ENCODE data around the gene PCSK6.

PCSK6 gene

DNA sequence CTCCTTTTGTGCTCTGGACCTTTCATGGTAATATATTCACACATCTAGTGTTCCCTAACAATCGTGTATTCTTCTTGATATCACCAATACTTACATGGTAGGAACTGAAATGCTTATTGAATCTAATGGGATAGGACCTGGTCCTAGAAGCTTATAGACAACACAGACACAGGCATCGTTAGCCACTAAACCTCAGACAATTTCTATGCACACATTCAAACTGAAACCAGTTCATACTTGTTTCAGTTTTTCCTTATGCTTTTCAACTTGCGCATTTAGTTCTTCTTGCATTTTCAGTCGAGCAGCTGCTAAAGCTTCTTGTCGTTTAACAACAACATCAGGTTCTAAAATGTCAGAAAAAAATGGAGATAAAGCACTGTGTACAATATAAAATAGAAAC, 214.5 kb downstream of the PCSK6 start:
- DNase-seq (ENCODE audit: low spot score), result no peak

DNA sequence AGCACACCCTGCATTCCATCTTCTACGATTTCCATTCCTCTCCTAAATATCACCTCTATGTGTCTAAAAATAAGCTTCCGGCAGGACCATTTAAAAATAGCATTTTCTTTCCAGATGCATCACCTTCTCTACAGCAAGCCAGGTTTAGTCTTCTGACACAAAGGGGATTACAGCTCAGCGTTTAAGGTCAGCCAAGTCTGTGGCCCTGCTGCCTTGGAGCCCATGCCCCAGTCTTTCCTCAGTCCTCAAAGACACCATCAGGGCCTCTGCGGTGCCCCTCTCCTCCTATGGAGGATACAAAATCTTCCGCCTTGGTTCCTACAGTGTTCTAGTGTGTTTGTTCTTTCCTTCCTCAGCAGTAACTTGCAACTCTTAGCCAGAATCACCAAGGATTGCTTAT, 216.0 kb downstream of the PCSK6 start:
- DNase-seq (ENCODE audit: low spot score), result no peak

DNA sequence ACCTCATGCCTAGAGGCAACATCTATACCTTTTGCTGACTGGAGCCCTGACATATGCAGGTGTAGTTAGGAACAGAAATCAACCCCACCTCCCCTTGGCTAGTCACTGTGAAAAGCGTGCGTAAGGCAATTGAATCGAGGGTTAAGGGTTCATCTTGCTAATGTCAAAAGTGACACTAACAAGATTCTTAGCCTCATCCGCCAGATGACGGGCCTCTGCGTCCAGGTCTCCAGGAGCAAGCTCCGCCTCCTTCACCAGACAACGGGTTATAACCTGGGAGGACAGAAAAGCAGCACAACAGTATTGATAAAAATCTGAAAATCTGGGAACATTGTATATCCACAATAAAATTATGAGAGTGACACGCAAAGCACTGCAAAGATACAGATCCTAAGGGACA, 216.9 kb downstream of the PCSK6 start:
- DNase-seq (ENCODE audit: low spot score), result no peak

DNA sequence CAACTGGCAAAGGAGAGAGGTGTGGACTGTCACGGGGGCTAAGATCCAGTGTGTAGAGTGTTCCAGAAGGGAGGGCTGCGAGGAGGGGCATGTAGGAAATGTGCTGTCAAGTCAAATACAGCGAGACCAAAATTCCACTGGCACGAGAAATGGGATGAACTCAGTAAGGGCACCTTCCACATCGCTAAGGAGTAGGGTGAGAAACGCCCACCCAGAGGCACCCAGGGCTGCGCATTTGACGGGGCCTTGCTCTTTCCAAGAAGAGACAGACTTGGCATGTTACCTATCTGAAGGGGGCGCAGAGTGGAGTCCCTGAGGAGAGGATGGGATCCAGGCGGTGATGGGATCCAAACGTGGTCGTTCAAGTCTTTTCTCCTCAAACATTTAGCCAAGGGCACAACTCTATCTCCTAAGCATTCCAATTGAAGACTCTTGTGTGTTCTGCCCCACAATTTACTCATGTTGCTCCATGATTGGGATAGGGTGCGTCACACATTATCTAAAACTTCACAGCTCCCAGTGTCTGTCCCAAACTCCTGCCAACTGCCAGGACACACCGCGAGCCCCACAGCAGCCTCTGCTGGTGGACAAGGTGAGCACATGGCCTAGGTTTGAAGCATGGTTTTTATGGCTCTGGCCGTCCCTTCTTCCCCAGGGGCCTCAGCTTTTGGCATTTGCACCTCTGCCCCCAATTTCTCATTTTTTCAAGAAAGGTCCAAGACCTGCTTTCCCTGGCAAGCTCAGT, 219.9 kb downstream of the PCSK6 start:
- DNase-seq (ENCODE audit: low spot score), result no peak

DNA sequence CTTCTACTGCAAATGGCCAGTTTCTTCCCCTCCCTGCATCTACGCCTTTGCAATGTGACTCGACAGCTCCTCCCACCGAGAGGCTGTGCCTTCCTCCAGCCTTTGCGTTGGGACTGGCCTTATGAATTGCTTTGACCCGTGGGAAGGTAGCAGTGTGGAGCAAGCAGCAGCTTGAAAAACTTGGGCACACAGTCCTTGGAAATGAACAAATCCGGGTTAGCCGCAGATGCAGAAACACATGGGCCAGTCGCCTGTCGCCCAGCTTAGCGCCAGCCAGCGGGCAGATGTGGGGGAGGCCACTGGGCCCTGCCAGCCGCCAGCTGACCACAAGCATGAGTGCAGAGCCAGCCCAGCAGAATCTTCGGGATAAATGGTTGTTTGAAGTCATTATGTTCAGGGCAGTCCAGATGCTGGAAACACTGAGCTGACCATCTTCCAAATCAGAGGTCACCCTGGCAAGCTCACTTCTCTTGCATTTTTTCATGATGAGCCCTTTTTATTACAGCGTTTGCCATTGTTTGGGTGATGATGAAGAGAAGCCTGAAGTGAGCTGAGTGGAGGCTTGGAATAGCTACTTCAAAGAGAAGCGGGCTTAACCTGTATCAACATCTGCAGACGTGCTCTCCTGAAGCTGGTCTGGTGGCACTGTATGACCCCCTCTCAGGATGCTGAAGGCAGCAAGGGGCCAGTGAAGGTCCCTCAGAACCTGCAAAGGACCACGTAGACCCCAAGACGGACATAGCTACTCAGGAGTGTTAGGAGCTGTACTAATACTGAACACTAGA, 222.0 kb downstream of the PCSK6 start:
- peak; percentile 62 for DNase-seq (ENCODE audit: low spot score)

DNA sequence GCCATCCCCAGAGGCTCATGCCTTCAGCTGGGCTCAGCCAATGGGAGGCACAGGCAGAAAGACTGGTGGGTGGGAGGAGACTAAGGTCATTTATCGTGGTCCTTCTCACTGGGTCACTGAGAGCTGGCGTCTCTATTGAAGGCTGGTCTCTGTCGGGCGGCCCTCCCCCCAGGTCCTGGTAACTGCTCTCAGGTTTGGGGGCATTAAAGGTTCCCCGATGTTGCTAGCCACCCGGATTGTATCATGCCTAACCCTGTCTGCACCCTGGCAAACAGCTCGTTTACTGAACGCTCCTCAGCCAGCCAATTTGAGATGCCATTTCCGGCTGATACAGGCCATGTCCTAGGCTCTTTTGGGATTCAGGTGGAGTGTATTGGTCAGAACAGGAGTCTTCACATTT, 222.7 kb downstream of the PCSK6 start:
- no peak for DNase-seq (ENCODE audit: low spot score)

DNA sequence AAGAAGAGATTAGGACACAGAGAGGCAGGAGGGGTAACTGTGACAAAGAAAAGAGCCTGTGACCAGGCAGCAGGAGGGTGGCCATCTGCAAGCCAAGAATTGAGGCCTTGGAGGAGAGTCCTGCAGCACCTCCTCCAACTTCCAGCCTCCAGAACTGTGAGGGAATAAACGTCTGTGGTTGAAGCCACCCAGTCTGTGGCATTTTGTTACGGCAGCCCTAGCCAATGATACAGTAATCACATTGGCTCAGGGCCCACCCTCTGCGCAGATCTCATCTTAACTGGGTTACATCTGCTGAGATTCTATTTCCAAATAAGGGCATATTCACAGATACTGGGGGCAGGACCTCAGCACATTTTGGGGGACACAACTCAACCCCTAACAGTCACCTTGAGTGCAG, 223.5 kb downstream of the PCSK6 start:
- no peak for DNase-seq (ENCODE audit: low spot score)

DNA sequence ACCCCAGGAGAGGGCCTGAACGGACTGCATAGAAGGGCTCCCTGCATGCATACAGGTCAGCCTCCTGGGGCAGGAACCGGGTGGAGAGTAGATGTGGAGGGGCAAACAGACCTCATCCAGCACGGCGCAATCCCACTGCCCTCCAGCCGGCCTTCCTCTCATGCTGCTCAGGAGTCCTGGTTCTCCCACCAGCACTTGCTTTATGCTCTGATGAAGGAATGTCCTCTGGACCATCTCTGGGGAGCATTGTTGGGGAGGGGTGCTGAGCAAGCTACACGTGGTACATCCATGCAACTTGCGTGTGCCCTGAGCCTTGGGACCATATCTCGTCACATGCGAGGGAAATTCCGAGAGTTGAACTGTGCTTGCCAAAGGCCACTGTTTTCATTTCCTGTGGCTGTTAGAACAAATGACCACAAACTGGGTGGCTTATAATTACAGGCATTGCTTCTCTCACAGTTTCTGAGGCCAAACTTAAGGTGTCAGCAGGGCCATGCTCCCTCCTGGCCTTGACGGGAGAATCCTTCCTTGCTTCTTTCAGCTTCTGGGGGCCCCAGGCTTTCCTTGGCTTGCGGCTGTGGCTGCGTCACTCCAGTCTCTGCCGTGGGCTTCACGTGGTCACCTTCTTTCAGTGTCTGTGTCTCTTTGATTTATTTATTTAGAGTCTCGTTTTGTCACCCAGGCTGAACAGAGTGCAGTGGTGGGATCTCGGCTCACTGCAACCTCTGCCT, 224.4 kb downstream of the PCSK6 start:
- no peak for DNase-seq (ENCODE audit: low spot score)

DNA sequence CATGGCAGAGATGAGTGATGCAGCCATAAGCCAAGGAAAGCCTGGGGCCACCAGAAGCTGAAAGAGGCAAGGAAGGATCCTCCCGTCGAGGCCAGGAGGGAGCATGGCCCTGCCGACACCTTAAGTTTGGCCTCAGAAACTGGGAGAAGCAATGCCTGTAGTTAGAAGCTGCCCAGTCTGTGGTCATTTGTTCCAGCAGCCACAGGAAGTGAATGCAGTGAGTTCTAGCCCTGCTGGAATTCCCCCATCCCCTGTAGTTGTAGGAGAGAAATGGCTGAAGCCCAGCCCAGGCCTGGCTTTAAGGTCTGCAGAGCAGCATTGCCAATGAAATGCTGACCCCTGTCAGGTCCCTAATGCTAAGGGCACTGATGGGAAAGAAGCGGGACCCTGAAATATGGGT, 225.5 kb downstream of the PCSK6 start:
- no peak for DNase-seq (ENCODE audit: low spot score)

DNA sequence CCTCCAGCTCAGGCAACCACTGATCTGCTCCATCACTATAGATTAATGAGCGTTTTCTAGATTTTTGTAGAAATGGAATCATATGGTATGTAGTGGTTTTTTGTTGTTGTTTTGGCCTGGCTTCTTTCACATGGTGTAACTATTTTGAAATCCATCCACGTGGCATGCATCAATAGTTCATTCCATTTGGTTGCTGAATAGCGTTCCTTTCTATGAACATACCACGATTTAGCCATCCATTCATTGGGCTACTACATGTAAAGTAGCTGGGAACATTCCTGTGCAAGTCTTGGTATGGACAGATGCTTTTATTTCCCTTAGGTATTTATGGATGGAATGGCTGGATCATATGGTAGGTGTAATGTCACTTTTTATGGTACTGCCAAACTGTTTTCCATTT, 227.0 kb downstream of the PCSK6 start:
- no peak for DNase-seq (ENCODE audit: low spot score)

DNA sequence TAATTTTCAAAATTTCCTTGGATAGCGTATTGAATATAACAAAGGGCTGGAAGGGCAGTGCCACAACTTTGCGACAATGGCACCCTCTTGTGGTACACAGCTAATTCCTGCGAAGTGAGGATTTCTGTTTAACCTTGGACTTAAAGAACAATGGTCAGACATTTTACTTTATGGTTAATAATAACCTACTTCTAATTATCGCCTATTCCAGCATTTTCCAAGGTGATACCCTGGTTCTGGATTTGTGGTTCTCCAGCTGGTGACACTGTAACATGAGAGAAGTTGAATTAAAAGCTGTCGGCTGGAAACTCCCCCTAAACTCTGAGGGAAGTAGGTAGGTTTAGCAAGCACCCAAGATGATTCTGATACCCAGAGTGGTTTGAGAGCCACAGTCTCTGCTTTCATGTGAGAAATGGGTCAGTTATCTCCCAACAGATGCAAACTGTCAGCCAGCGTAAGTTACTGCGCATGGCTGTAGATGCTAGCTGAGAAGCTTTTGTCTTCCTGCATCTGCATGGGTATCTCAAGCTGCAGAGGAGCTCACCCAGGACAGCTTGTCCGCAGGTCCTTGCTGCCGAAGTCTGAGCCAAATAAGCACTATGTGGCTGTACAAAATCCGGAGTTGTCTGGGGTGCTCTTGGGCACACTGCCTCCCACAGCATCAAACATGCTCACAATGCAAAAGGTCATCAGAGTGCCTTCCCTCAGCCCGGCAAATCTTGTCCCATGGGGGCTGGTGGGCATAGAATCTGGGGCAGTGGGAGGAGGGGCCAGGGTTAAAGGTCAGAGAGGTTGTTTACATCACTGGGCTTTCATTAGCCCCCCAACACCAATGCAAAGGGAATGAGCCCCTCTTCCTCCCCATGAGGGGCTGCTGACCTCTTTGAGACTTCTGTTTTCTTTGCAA, 231.0 kb downstream of the PCSK6 start:
- DNase-seq (ENCODE audit: low spot score), result peak; percentile 89

DNA sequence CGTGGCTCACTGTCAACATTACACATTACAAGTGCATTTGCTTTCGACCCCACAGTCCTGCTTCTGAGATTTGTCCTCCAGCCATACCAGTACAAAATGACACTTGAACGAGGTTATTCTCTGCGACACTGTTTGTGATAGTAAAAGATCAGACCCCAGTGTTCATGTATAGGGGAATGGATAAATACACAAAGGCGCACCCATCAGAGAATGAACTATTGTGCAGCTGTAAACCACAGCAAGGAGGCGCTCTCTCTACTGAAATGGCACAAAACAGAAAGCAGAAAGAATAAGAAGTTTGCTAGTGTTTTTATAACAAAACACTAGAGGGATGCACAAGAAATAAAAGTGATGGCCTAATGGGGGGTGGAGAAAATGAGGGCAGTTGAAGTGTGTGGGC, 232.8 kb downstream of the PCSK6 start:
- no peak for DNase-seq (ENCODE audit: low spot score)

DNA sequence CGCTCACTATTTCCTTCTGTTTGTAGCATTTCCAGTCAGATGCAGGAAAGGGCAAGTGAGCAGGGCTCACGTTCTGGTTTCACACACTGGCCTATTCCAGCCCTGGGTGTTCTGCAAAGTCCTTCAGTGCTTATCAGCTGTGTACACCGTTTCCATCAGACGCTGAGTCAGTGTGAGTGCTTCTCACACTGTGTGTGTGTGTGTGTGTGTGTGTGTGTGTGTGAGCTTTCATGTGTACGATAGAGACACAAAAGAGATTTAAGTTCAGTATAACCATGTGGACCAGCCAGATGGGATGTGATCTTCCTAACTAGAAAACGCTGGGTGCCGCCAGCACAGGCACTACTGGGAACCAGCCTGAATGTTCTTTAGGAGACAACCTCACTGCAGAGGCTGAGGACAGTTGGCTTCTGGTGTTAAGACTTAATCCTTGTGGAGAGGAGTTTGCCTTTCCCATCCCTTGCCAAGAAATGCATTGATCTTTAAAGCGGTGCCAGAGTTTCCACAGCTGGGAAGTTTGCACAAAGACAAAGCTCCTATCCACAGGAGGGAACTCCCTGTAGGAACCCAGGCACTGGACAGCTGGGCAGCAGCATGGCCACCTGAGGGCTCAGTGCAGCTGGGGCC, 233.8 kb downstream of the PCSK6 start:
- no peak for DNase-seq (ENCODE audit: low spot score)

DNA sequence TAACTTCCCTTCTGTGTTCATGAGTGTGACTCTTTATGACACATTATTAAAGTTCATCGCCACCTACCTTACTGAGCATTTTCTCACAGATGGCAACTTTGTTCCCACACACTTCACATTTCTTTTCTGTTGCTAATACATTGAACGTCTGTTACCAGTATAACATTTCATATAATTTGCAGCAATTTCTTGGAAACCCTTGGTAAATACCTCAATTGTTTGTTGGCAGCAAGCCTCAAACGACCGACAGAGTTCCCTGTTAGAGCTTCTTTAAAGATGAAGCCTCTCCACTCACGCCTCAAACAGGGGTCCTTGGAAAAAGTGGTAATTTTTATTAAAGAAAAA, 234.5 kb downstream of the PCSK6 start:
- no peak for DNase-seq (ENCODE audit: low spot score)

DNA sequence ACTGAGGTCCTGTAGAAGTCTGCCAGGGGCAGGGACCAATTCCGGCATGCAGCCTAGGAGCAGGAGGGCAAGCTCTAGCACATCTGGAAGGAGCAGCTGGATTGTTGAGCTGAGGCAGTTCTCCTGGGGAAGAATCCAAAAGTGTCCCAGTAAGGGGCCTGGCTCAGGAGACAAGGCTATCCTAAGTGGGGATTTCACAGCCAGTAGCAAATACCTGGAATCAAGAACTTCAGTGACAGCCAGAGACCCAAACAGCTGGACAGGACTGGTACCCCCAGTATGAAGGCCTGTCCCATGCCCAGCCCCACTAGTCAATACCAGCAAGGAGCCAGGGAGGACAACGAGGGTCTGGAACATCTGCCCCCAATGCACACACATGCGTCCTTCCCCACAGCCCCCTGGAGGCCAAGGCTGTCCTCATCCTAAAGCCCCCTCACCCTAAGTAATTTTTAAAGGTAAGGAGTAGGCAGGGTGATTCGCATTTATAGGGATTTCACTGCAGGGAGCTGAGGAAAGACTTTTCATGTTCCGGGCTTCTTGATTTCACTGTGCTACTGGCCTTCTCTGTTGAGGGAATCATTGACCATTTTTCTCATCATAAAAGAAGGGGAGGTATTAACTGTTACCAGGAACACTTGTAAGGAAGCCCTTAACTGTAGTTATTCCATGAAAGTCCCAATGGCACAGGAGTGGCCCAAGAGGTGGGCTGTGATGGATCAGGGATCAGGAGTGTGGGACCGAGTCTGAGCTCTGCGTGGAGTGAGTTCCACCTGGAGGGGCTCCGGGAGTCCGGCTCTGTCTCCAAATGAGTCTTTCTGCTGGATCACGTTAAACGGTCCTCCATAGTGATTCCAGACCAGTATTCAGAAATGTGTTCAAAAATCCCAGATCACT, 235.1 kb downstream of the PCSK6 start:
- DNase-seq (ENCODE audit: low spot score), result no peak
